Measurements from ENCODE around the gene RAP1GAP. TPM values are rescaled to one million over a fixed set of nuclear protein-coding genes. Genes with fewer than 3 reads are reported as not detected.

Gene RAP1GAP
- total and polyA plus RNA-seq, 9 of the 15 experiments (the other 6 are each of a cell fraction or from before 2014, with no cell fraction given): 0.29 to 30.2 (median 19.2) TPM

DNA sequence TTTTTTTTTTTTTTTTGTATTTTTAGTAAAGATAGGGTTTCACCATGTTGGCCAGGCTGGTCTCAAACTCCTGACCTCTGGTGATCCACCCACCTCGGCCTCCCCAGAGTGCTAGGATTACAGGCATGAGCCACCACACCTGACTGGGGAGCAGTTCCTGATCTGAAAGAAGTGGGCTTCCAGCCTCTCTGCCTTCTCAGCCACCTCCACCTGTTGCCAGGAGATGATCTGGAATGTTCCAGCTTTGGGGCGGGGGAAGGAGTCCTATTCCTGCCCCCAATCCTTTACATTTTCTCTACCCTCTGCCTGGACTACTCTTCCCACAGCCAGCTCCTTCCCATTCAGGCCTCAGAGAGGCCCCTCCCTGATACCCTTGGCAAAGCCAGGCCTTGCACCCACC, 28.1 kb downstream of the RAP1GAP start:
- Histone ChIP-seq H3K27ac (ENCODE audit: extremely low read depth, low read depth, low read length) (no peak overlapping the region), H4K20me1 (replicated peaks; ENCODE audit: control insufficient read depth, insufficient read depth, low read length) (peaks cover 3% of the 10 kb centered on the region; the same call in 1 of the 2 replicates), H3K4me2 (ENCODE audit: insufficient read depth, low read length) (no peak overlapping the region), H3K9ac (ENCODE audit: insufficient read depth in 1 of 2, low read depth in 2 of 2, low read length in 2 of 2) (peak overlapping the region in 1 of 2 experiments; percentile 8; a peak in 1 of 4 replicates), H3K36me3 (ENCODE audit: control insufficient read depth, insufficient read depth, low read length) (peaks cover 6% of the 10 kb centered on the region; the same call in 1 of the 3 replicates), H3K9me3 (replicated peaks; ENCODE audit: control insufficient read depth, insufficient read depth, low read depth, low read length) (no peaks in the 10 kb centered on the region), H3K4me1 (replicated peaks in 1 of 2; ENCODE audit: control insufficient read depth in 2 of 2, insufficient read depth in 2 of 2, low read length in 2 of 2) (peaks cover 24 to 40% of the 10 kb centered on the region in 2 experiments), H3K27me3 (ENCODE audit: control insufficient read depth in 2 of 2, insufficient read depth in 2 of 2, low read length in 2 of 2) (no peaks in the 10 kb centered on the region), H3K4me3 (no peak overlapping the region), H3K9me1 (ENCODE audit: control insufficient read depth, insufficient read depth, low read length) (no peaks in the 10 kb centered on the region), H3K79me2 (ENCODE audit: control insufficient read depth, insufficient read depth, low read length) (peaks cover 2% of the 10 kb centered on the region; the same call in 1 of the 3 replicates), H2AFZ (ENCODE audit: low read depth, low read length) (no peak overlapping the region)
- CTCF ChIA-PET (ENCODE audit: low intra/inter-chr PET ratio): no interaction called here
- in situ Hi-C loops (cut with MboI) (no loop called here), intact Hi-C loops (cut with micrococcal nuclease) (no loop called here)
- POLR2A ChIA-PET: interaction anchor here (0.6 to 4.8 kb wide), 3 partner anchors 10 to 29 kb away, joined by 3 to 23 read pairs (median 3); no protein-coding TSS in a partner anchor
- ATAC-seq (no peak), DNase-seq (ENCODE audit: extremely low read depth in 1 of 4, low spot score in 3 of 4) (no peak), FAIRE-seq (no peak)
- no peak for TF ChIP-seq ETV6 (IDR thresholded peaks at IDR 0.05; ENCODE audit: borderline replicate concordance in 1 of 2, low read depth in 2 of 2, low read length in 1 of 2)
- no peak for TF ChIP-seq ETV6 (CRISPR knock-in tag; IDR thresholded peaks at IDR 0.05; ENCODE audit: borderline replicate concordance)
- no peak for TF ChIP-seq FOXJ2 (tag; IDR thresholded peaks at IDR 0.05)
- no peak for TF ChIP-seq RB1 (IDR thresholded peaks at IDR 0.05; ENCODE audit: low read depth)
- no peak for TF ChIP-seq MED1 (CRISPR knock-in tag; IDR thresholded peaks at IDR 0.05; ENCODE audit: borderline replicate concordance)
- TF ChIP-seq YY1 (IDR thresholded peaks at IDR 0.05; ENCODE audit: borderline replicate concordance in 1 of 3, control insufficient read depth in 1 of 3, extremely low read depth in 1 of 3, insufficient read depth in 3 of 3, insufficient read length in 1 of 3, insufficient replicate concordance in 2 of 3, low read depth in 1 of 3, low read length in 2 of 3): no peak
- TF ChIP-seq DMBX1 (CRISPR knock-in tag; IDR thresholded peaks at IDR 0.05; ENCODE audit: borderline replicate concordance): no peak
- no peak for TF ChIP-seq SRSF7 (optimal IDR thresholded peaks at IDR 0.05; ENCODE audit: low read depth, low read length)
- TF ChIP-seq SREBF1 (IDR thresholded peaks at IDR 0.05; ENCODE audit: borderline replicate concordance, low read depth, low read length): no peak
- no peak for TF ChIP-seq ZNF282 (CRISPR knock-in tag; IDR thresholded peaks at IDR 0.05)
- no peak for TF ChIP-seq CREB1 (IDR thresholded peaks at IDR 0.05)
- no peak for TF ChIP-seq CREB1 (CRISPR knock-in tag; IDR thresholded peaks at IDR 0.05)
- TF ChIP-seq HMGN3 (IDR thresholded peaks at IDR 0.05; ENCODE audit: borderline replicate concordance, extremely low read depth, insufficient read length, low read depth, low read length): no peak
- no peak for TF ChIP-seq ZNF77 (CRISPR knock-in tag; IDR thresholded peaks at IDR 0.05)
- no peak for TF ChIP-seq CUX1 (CRISPR knock-in tag; IDR thresholded peaks at IDR 0.05)
- TF ChIP-seq SNAPC5 (CRISPR knock-in tag; IDR thresholded peaks at IDR 0.05): no peak
- no peak for TF ChIP-seq ZNF766 (CRISPR knock-in tag; conservative IDR thresholded peaks at IDR 0.05)
- no peak for TF ChIP-seq CBX5 (IDR thresholded peaks at IDR 0.05; ENCODE audit: borderline replicate concordance, low read depth)
- 68% methylated on average over 2 of the region's 2 CpGs for WGBS (ENCODE audit: insufficient coverage, low coverage, missing lambda C conversion rate)
- no TSS peak for BruUV-seq (replicated peaks)

Measured in K562 (cell line).